Neural cell (in vitro differentiated cells): ENCODE measurements around the gene PNCK.

ENCODE experiments used
- EZH2 ChIP-seq: fragments of 200-600, 300-800 bp; shearing (Covaris generic), sonication (generic); IDR thresholded peaks from 2 replicates; pipeline ENCODE4 v1.6.1; 2014; ENCODE audit warnings: antibody characterized with exemption, low read length, borderline replicate concordance, mild to moderate bottlenecking; ENCODE audit not compliant: insufficient read depth, poor library complexity, severe bottlenecking
- POLR2AphosphoS5 ChIP-seq: IDR thresholded peaks from 2 replicates; pipeline ENCODE4 v1.6.1; 2012
- REST ChIP-seq: IDR thresholded peaks from 2 replicates; pipeline ENCODE4 v1.6.1; 2012; ENCODE audit warnings: borderline replicate concordance
- TAF1 ChIP-seq: IDR thresholded peaks from 2 replicates; pipeline ENCODE4 v1.6.1; 2012; ENCODE audit warnings: low read depth
- TF ChIP-seq, protein P1 (sequence below): fragments of 450-650 bp; IDR thresholded peaks from 2 replicates; pipeline ENCODE4 v1.5.1; 2014; ENCODE audit warnings: antibody characterized with exemption, mild to moderate bottlenecking, moderate library complexity; ENCODE audit not compliant: poor library complexity, severe bottlenecking

DNA sequence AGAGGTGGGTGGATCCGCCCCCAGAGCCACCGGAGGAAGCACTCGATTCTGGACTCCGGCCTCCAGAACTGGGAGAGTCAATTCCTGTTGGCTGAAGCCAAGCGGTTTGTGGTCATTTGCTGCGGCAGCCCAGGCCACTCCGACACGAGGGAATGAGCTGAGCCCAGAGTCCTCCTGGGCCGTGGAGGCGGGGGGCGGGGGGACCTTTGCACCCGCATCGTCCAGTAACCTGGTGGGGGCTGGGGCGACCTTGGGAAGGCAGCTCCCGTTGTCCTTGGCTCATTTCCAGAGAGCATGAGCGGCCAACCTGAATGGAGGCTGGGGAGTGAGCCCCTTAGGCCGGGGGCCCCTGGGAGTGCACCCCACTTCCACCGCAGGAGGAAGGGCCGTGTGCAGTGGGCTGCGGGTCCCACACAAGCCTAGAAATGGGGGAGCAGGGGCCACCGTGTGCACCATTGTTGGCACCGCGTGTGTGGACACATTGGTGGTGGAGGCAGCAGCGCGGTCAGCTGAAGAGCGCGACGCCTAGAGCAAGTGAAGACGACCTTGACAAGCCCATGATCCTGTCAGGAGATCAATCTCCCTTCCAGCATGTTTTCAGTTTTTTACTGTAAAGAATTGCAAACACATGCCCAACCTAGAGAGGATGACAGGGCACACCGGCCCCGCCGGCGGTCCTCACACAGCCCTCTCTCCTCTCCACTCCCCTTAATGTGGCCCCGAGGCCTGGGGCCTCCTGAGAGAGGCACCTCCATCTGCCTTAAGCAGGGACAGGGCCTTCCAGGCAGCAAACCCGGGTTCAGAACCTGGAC, 46.5 kb downstream of the PNCK start:
- TF ChIP-seq TAF1 (no peak), EZH2 (no peak), POLR2AphosphoS5 (no peak), REST (no peak)
- TF ChIP-seq, protein P1, sequence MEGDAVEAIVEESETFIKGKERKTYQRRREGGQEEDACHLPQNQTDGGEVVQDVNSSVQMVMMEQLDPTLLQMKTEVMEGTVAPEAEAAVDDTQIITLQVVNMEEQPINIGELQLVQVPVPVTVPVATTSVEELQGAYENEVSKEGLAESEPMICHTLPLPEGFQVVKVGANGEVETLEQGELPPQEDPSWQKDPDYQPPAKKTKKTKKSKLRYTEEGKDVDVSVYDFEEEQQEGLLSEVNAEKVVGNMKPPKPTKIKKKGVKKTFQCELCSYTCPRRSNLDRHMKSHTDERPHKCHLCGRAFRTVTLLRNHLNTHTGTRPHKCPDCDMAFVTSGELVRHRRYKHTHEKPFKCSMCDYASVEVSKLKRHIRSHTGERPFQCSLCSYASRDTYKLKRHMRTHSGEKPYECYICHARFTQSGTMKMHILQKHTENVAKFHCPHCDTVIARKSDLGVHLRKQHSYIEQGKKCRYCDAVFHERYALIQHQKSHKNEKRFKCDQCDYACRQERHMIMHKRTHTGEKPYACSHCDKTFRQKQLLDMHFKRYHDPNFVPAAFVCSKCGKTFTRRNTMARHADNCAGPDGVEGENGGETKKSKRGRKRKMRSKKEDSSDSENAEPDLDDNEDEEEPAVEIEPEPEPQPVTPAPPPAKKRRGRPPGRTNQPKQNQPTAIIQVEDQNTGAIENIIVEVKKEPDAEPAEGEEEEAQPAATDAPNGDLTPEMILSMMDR = no peak
